GM19455 (cell line): ENCODE results near the gene ATP1A4.

ENCODE experiments used
- ATAC-seq: cut with Tn5 transposase; IDR thresholded peaks from one replicate; pipeline ENCODE4 v1.9.1; 2021; ENCODE audit not compliant: unreplicated experiment

The ATP1A4 gene

DNA sequence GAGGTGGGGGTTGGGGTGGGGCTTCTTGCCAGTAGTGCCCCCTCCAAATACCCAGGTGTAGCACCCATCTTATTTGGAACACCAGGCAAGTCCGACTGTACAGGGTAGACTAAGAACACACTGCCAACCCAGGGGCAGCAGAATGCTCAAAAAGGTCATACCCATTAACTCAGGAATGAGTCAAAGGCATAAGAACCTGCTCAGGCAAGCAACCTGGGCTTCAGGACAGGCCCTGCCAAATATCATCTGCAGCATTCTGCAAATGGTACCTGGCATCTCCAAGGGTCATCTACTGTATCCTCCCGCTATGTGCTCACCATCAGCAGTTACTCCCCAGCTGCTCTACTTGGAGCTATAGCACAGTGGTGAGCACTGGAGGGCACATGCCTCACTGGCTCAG lies 73.2 kb downstream of the ATP1A4 start:
- ATAC-seq: no peak

GRCh38 chr1:160225345-160225744 lies 73.9 kb downstream of the ATP1A4 start:
- ATAC-seq: no peak

DNA sequence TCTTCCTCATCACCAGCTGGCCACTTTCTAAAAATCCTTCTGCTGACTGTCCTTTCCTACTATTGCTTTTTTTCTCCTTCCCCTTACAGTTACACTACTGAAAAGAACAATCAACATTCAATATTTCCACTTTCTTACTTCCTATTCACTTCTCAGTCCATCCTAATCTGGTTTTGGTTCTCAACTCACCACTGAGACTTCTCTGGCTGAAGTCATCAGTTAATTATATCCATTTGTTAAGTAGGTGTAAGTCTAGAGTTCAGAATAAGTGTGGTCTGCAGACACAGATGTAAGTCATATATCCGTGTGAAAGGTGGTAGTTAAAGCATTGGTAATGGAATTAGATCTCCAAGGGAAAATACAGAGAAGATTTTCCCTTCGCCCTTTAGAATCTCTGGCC lies 75.2 kb downstream of the ATP1A4 start:
- ATAC-seq: no peak

- ATAC-seq: no peak
Observed at GRCh38 chr1:160227034-160227433, 75.6 kb downstream of the ATP1A4 start.

DNA sequence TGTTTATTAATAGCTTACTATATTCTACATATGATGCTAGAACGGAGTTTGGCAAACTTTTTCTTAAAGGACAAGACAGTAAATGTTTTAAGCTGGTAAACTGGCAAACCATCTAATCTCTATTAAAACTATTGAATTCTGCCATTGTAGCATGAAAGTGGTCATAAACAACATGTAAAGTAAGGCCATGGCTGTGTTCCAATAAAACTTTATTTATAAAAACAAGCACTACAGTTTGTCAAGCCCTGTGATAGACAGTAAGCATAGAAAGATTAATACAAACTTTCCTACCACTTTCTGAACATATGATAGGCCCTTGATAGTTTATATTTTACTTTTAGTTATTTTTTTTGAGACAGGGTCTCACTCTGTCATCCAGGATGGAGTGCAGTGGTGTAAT lies 76.2 kb downstream of the ATP1A4 start:
- ATAC-seq: no peak

- ATAC-seq: no peak
Observed at GRCh38 chr1:160228431-160228830, 77.0 kb downstream of the ATP1A4 start.

DNA sequence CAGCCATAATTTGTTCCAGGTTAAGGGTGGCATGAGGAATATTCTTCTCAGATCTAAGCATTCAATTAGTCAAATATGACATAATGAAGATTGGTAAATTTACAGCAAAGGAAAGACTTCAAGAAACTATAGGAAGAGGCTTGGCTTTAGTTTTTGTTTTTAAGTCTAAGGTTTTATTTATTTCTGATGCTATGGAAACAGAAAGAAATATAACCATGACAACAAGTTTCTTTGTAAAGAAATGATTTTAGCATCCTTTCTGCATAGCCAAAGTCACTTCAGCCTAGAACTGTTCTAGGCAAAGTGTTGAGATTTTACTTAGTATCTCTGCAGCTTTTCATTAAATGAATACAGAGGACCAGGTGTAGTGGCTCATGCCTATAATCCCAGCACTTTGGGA lies 81.5 kb downstream of the ATP1A4 start:
- ATAC-seq: no peak
